Activated T-cell treated with anti-CD3 and anti-CD28 coated beads, Interleukin-2, amount 50 U/mL, for 24 hours (primary cell): Measurements from ENCODE around the gene DEPDC5.
"Not testable (repeated sequence)": the region's sequence is repeated elsewhere in the genome, so short reads cannot be mapped to it uniquely, and the experiment has no call there.

Source experiments
- DNase-seq: peaks from one replicate; pipeline ENCODE4 v3.0.0-alpha.2; 2020
- H3K27ac Mint-ChIP-seq: 2 replicates; pipeline ENCODE4 v1.8.0; 2020; ENCODE audit warnings: mild to moderate bottlenecking, mixed read lengths
- H3K27me3 Mint-ChIP-seq: 2 replicates; pipeline ENCODE4 v1.8.0; 2020; ENCODE audit warnings: mixed read lengths
- H3K36me3 Mint-ChIP-seq: 2 replicates; pipeline ENCODE4 v1.8.0; 2020; ENCODE audit warnings: low read depth, mixed read lengths
- H3K4me1 Mint-ChIP-seq: 2 replicates; pipeline ENCODE4 v1.8.0; 2020; ENCODE audit warnings: low read depth, mixed read lengths
- H3K4me3 Mint-ChIP-seq: 2 replicates; pipeline ENCODE4 v1.8.0; 2020; ENCODE audit warnings: mild to moderate bottlenecking, moderate library complexity, mixed read lengths
- H3K9me3 Mint-ChIP-seq: 2 replicates; pipeline ENCODE4 v1.8.0; 2020; ENCODE audit warnings: mixed read lengths

DEPDC5 gene

DNA sequence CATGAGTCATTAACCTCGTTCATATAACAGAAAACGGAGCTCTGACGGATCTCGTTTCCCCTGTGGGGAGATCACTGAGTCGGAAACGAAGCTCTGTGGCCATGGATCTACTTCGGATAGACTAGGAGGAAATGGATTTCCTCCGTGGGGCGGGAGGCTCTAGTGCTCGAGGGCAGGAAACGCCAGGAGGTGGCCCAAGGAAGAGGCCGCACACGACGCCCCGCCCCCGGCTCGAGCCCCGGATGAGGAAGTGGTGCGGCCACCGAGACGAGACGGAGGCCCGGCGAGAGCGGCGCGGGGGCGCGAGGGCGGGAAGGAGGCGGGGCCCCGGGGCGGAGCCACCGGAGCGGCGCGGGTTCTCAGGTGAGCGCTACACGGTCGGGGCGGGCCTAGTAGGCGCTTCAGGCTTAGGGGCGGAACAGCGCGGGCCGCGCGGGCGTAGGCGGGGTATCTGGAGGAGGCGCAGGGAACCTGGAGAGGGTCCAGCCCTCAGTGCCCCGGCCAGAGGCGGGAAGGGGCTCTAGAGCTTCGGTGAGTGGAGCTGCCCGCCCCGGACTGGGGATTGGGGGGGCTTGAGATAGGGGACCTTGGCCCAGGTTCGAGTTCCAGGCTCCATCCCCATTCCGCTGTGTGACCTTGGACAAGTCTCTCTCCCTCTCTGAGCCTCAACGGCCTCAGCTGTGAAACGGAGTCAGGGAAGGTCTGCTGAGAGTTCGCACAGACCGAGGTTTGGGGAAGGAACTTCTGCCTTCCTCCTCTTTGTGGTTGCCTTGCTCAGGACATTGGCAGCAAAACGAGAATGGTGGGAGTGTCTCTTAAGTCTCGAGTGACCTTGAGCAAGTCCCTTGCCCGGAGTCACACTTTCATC lies at the start of gene DEPDC5:
TSS of gene DEPDC5 (plus strand) at position 386 of the 868 bp plus-strand sequence. CDS start 903 bp downstream, outside the sequence.
- H3K9me3 Mint-ChIP-seq: no peaks in the 10 kb centered on the region
- peak; percentile 98 for DNase-seq
- H3K27me3 Mint-ChIP-seq: no peaks in the 10 kb centered on the region
- peaks cover 30% of the 10 kb centered on the region for H3K36me3 Mint-ChIP-seq
- H3K27ac Mint-ChIP-seq: peak within 1 kb of the TSS; percentile 99
- peak within 1 kb of the TSS; percentile 95 for H3K4me3 Mint-ChIP-seq
- peaks cover 42% of the 10 kb centered on the region for H3K4me1 Mint-ChIP-seq

DNA sequence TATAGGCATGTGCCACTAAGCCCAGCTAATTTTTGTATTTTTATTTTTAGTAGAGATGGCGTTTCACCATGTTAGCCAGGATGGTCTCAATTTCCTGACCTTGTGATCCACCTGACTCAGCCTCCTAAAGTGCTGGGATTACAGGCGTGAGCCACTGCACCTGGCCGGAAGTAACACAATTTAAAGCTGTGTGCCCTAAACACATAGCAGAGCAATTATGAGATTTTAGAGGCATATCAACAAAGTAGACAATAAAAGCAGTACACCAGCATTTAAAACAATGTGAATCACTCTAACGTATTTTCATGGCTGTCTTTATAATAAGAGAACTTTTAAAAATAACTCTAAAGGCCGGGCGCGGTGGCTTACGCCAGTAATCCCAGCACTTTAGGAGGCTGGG lies 46.3 kb upstream of the DEPDC5 start:
- Mint-ChIP-seq H3K4me1 (no peaks in the 10 kb centered on the region), H3K4me3 (no peak overlapping the region), H3K27ac (no peak overlapping the region), H3K9me3 (no peaks in the 10 kb centered on the region), H3K27me3 (no peaks in the 10 kb centered on the region), H3K36me3 (peaks cover 63% of the 10 kb centered on the region)
- no peak for DNase-seq

DNA sequence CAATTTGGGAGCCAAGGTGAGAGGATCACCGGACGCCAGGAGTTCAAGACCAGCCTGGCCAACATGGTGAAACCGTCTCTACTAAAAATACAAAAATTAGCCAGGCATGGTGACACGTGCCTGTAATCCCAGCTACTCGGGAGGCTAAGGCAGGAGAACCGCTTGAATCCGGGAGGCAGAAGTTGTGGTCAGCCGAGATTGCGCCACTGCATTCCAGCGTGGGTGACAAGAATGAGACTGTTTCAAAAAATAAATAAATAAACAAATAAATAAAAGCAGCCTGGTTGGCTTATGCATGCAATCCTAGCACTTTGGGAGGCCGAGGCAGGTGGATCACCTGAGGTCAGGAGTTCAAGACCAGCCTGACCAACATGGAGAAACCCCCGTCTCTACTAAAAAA lies 42.6 kb upstream of the DEPDC5 start:
- H3K36me3 Mint-ChIP-seq: peaks cover 74% of the 10 kb centered on the region
- H3K4me3 Mint-ChIP-seq, DNase-seq, H3K4me1 Mint-ChIP-seq, H3K27me3 Mint-ChIP-seq, H3K9me3 Mint-ChIP-seq, H3K27ac Mint-ChIP-seq: not testable (repeated sequence)

DNA sequence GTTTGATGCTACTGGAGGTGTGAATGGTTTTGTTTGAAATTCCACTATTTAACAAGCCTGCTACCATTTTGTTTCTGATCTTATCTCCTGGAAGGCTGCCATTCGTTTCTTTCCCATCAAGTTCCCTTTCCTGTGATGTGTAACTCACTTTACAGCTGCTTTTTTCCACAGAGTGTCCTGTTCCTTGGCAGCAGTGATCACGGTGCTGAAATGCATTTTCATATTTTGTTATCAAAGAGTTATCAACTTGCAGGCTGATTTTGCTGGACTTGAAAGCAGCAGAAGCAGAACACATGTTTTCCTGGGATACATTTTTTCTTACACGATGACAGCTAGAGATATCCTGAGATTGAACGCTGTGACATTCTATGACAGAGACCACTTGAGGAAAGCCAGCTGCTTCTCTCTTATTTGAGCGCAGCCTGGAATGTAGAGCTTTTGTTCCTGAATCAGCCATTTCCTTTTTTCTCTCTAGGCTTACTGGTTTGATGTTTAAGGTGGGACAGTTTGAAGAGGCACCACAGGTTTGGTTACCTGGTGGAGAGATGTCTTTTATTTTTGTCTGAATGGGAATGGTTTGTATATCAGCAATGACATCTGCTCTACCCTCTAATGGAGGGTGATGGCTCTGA lies 38.6 kb upstream of the DEPDC5 start:
- DNase-seq: no peak
- H3K27me3 Mint-ChIP-seq: no peaks in the 10 kb centered on the region
- peaks cover 83% of the 10 kb centered on the region for H3K36me3 Mint-ChIP-seq
- H3K4me3 Mint-ChIP-seq: no peak overlapping the region
- no peaks in the 10 kb centered on the region for H3K4me1 Mint-ChIP-seq
- no peak overlapping the region for H3K27ac Mint-ChIP-seq
- no peaks in the 10 kb centered on the region for H3K9me3 Mint-ChIP-seq

DNA sequence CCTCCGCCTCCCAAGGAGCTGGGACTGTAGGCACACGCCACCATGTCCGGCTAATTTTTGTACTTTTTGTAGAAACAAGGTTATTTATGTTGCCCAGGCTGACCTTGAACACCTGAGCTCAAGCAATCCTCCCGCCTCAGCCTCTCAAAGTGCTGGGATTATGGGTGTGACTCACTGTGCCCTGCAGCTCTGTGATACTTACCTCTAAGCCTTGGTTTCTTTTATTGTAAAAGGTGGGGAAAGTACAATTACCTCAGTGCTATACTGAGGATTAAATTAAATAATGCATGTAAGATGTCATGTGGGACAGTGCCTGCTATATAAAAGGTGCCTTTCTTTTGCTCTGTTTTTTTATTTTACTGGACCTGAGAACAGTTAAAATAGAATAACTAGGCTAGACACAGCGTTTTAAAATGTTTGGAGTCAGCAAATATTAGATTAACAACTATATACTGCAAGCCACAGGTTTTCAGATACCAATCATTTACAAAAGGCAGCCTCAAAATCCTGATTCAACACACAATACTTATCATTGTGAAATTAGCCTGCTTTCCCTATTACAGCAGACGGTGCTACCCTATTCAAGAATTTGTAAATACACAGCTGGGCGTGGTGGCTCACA lies 33.9 kb upstream of the DEPDC5 start:
- H3K36me3 Mint-ChIP-seq: peaks cover 84% of the 10 kb centered on the region
- no peaks in the 10 kb centered on the region for H3K9me3 Mint-ChIP-seq
- no peak for DNase-seq
- H3K4me1 Mint-ChIP-seq: no peaks in the 10 kb centered on the region
- H3K4me3 Mint-ChIP-seq: no peak overlapping the region
- H3K27me3 Mint-ChIP-seq: no peaks in the 10 kb centered on the region
- H3K27ac Mint-ChIP-seq: no peak overlapping the region

DNA sequence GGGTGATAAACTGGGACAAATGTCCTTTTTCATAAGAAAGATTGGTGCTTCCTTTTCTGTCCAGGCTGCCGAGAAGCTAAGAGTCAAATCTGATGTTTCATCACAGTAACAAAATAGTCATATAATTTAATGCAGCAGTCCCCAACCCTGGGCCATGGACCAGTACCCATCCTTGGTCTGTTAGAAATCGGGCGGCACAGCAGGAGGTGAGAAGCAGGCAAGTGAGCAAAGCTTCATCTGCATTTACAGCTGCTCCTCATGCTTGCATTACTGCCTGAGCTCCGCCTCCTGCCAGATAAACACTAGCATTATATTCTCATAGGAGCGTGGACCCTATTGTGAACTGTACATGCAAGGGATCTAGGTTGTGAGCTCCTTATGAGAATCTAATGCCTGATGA lies 30.1 kb upstream of the DEPDC5 start:
- Mint-ChIP-seq H3K36me3 (peaks cover 76% of the 10 kb centered on the region), H3K27ac (no peak overlapping the region), H3K4me3 (no peak overlapping the region), H3K4me1 (peaks cover 2% of the 10 kb centered on the region), H3K9me3 (no peaks in the 10 kb centered on the region), H3K27me3 (no peaks in the 10 kb centered on the region)
- no peak for DNase-seq

DNA sequence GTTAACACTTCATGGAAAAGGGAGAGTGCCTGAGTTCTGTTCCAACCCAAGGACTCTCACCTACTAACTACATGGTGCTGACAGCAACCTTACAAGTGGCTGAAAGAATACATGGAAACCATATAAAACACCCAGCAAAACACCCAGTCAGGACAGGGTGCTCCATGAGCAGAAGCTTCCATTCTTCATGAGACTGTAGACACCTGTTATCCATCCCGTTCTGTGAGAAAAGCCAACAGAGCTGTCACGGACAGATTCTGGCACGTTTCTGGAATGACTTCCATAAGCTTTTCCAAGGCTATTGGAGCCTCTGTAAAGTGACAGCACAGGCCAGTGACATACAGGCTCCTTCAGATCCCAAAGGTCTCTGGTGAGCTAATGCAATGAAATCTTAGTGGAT lies 27.1 kb upstream of the DEPDC5 start:
- peaks cover 62% of the 10 kb centered on the region for H3K36me3 Mint-ChIP-seq
- no peak overlapping the region for H3K27ac Mint-ChIP-seq
- H3K4me1 Mint-ChIP-seq: peaks cover 2% of the 10 kb centered on the region
- H3K27me3 Mint-ChIP-seq: no peaks in the 10 kb centered on the region
- H3K4me3 Mint-ChIP-seq: no peak overlapping the region
- H3K9me3 Mint-ChIP-seq: no peaks in the 10 kb centered on the region
- no peak for DNase-seq

DNA sequence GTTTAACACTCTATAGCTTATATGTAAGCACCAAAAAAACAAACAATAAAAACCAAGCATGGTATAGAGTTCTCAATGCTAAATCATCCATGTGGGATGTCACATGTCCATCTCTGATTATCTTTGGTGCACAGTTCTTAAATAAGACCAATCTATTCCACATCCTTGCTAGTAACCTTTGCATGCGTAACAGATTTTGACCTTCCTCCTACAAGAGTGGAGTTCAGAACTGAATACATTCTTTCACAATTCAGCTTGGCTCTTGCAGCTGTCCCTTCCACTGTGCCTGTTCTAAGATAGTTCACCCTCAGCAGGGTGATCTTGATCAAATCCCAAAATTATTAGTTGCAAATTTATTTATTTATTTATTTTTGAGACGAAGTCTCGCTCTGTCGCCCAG lies 25.0 kb upstream of the DEPDC5 start:
- peaks cover 14% of the 10 kb centered on the region for H3K4me1 Mint-ChIP-seq
- H3K36me3 Mint-ChIP-seq: peaks cover 51% of the 10 kb centered on the region
- no peak overlapping the region for H3K27ac Mint-ChIP-seq
- no peak for DNase-seq
- no peak overlapping the region for H3K4me3 Mint-ChIP-seq
- H3K27me3 Mint-ChIP-seq: no peaks in the 10 kb centered on the region
- H3K9me3 Mint-ChIP-seq: no peaks in the 10 kb centered on the region

DNA sequence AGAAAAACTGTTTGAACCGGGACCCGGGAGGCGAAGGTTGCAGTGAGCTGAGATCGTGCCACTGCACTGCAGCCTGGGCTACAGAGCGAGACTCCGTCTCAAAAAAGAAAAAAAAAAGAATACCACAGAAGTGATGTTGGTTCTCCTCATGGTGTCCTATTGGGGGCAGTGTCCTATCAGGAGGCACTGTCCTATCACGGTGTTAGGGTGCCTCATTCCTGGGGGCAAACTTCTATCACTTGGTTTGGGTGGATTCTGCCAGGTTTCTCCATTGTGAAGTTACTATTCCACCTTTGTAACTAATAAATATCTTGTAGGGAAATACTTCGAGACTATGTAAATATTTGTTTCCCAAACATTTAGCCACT lies 23.5 kb upstream of the DEPDC5 start:
- Mint-ChIP-seq H3K27me3 (no peaks in the 10 kb centered on the region), H3K9me3 (no peaks in the 10 kb centered on the region), H3K4me1 (peaks cover 23% of the 10 kb centered on the region), H3K27ac (no peak overlapping the region), H3K36me3 (peaks cover 50% of the 10 kb centered on the region), H3K4me3 (no peak overlapping the region)
- no peak for DNase-seq

DNA sequence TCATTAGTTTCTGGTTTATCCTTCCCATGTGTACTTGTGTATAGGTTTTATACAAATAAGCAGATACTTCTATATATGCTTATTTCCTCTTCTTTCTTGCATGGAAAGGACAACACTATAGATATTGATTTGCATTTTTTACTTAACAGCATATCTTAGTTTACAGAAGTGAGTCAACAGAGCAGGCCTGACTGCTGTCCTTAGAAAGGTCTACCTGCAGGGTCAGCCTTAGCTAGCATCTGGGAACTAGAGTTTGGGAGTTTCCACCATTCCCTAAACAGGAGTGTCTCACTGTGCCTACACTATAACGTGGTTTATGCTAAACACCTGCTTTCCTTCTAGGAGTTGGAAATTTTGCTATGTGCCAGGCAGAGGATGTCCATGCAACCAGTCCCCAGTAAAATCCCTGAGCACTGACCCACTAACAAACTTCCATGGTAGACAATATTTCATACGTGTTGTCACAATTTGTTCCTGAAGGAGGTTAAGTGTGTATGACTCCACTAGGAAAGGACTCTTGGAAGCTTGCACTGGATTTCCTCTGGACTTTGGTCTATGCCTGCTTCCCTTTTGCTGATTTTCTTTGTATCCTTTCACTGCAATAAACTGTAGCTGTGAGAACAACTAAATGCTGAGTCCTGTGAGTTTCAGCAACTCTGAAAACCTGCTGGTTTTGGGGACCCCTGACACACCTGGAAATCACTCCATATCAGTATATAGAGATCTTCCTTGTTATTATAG lies 21.6 kb upstream of the DEPDC5 start:
- Mint-ChIP-seq H3K4me1 (peaks cover 30% of the 10 kb centered on the region), H3K36me3 (peaks cover 53% of the 10 kb centered on the region), H3K9me3 (no peaks in the 10 kb centered on the region), H3K27ac (no peak overlapping the region), H3K27me3 (no peaks in the 10 kb centered on the region), H3K4me3 (no peak overlapping the region)
- no peak for DNase-seq

DNA sequence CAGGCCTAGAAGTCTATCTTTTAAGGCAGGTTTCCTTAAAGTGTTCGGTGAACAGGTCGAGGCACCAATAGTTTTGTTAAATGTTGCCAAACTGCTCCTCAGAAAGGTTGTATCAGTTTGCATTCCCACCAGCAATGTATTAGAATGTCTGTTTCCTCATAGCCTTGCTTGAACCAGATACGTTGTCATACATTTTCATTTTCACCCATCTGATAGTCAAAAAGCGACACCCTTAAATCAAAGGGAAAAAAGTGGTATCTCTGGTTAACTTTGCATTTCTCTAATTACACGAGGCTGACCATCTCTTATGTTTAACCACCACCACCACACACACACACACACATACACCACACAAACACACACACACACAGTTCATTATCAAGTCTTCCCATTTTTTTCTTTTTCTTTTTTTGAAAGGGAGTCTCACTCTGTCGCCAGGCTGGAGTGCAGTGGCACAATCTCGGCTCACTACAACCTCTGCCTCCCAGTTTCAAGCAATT lies 20.2 kb upstream of the DEPDC5 start:
- peaks cover 61% of the 10 kb centered on the region for H3K36me3 Mint-ChIP-seq
- H3K9me3 Mint-ChIP-seq: no peaks in the 10 kb centered on the region
- peak overlapping the region; percentile 26 for H3K27ac Mint-ChIP-seq
- H3K4me1 Mint-ChIP-seq: peaks cover 42% of the 10 kb centered on the region
- DNase-seq: no peak
- no peak overlapping the region for H3K4me3 Mint-ChIP-seq
- no peaks in the 10 kb centered on the region for H3K27me3 Mint-ChIP-seq

DNA sequence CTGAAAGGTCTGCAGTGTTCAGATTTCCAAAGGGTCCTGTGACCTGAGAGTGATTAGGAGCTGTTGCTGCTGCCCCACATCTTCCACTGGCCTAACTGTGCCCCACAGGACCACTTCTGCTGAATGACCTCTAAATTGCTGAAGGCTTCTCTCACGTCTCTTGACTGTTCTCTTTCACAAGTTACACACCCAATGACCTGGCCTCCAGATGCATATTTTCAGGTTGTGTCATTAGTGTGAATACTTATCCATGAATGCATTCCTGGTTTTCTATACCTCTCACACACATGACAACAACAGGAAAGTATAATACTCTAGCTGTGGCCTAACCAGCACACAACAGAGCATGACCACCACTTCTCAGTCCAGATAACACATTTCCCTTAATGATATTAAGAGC lies 19.3 kb upstream of the DEPDC5 start:
- H3K4me3 Mint-ChIP-seq: no peak overlapping the region
- H3K9me3 Mint-ChIP-seq: no peaks in the 10 kb centered on the region
- DNase-seq: no peak
- H3K27me3 Mint-ChIP-seq: no peaks in the 10 kb centered on the region
- H3K36me3 Mint-ChIP-seq: peaks cover 65% of the 10 kb centered on the region
- H3K27ac Mint-ChIP-seq: no peak overlapping the region
- H3K4me1 Mint-ChIP-seq: peaks cover 49% of the 10 kb centered on the region

DNA sequence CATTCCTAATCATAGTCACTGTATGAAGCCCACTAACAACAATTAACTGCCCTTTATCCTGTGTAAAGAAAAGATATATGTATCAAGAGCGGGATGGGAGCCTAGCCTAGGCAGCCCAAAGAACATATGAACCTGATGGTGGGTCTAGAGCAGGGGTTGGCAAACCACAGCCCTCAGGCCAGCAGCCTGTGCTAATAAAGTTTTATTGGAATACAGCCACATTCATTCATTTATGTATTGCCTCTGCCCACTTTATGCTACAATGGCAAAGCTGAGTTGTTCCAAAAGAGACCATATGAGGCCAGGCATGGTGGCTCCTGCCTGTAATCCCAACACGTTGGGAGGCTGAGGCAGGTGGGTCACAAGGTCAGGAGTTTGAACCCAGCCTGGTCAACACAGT lies 17.4 kb upstream of the DEPDC5 start:
- no peak for DNase-seq
- Mint-ChIP-seq H3K36me3 (peaks cover 76% of the 10 kb centered on the region), H3K4me1 (peaks cover 58% of the 10 kb centered on the region), H3K9me3 (no peaks in the 10 kb centered on the region), H3K27me3 (no peaks in the 10 kb centered on the region), H3K4me3 (no peak overlapping the region), H3K27ac (no peak overlapping the region)

DNA sequence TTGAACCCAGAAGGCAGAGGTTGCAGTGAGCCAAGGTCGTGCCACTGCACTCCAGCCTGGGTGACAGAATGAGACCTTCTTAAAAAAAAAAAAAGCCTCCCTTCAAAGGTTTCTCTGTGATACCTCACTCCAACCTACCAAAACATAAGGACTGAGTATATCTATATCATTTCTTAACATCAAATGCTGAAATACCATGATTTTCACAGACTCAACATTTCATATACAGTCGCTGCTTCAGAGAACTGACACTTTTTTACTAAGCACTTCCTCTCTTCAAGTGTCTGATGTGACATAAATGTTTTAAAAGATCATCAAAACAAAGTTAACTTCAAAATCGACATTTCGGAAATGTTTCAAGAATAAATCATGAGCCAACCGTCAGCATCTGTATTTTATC lies 15.9 kb upstream of the DEPDC5 start:
- Mint-ChIP-seq H3K27me3 (no peaks in the 10 kb centered on the region), H3K4me1 (peaks cover 62% of the 10 kb centered on the region), H3K27ac (peak overlapping the region; percentile 69), H3K4me3 (no peak overlapping the region), H3K9me3 (no peaks in the 10 kb centered on the region), H3K36me3 (peaks cover 83% of the 10 kb centered on the region)
- DNase-seq: no peak
